Gastrocnemius medialis (tissue), 4 donors: ENCODE measurements around the gene PABPN1L. TPM values are rescaled to one million over a fixed set of nuclear protein-coding genes. Genes with fewer than 3 reads are reported as not detected.

Experiments used
- ATAC-seq, 2 donors: fragments of 150-250 bp; one replicate each; pipeline ENCODE4 v1.9.1; 2016
- DNase-seq, 2 donors: peaks; one replicate each; pipeline ENCODE4 v3.0.0-alpha.2; 2019
- H3K27ac ChIP-seq, 4 donors: fragments of 200-600 bp; sonication (generic); 1 replicate in 1 of 4; 2 replicates in 3 of 4; pipeline ENCODE4 v1.5.1; 2016 to 2018; ENCODE audit warnings: mild to moderate bottlenecking in 2 of 4, moderate library complexity in 1 of 4
- H3K27me3 ChIP-seq, 3 donors: fragments of 200-600 bp; sonication (generic) in 2 of 3; 1 replicate in 1 of 3; 2 replicates in 2 of 3; pipeline versions ENCODE4 v1.5.1 to v1.6.0; 2016 to 2019; ENCODE audit warnings: mild to moderate bottlenecking in 1 of 3, moderate library complexity in 1 of 3
- H3K36me3 ChIP-seq, 2 donors: fragments of 200-600 bp; sonication (generic) in 1 of 2; one replicate each; pipeline ENCODE4 v1.5.1; 2017 to 2018
- H3K4me1 ChIP-seq, 2 donors: fragments of 200-600 bp; sonication (generic) in 1 of 2; one replicate each; pipeline ENCODE4 v1.5.1; 2016 to 2017; ENCODE audit warnings: mild to moderate bottlenecking in 2 of 2
- H3K4me3 ChIP-seq, 4 donors: fragments of 200-600 bp; sonication (generic) in 3 of 4; 1 replicate in 1 of 4; 2 replicates in 3 of 4; pipeline ENCODE4 v1.5.1; 2016 to 2019; ENCODE audit warnings: mild to moderate bottlenecking in 2 of 4
- H3K9me3 ChIP-seq, 3 donors: fragments of 200-600 bp; sonication (generic) in 2 of 3; 1 replicate in 1 of 3; 2 replicates in 2 of 3; pipeline ENCODE4 v1.5.1; 2016 to 2019
- CTCF ChIP-seq, 5 experiments: fragments of 450-650 bp in 3 of 5; fragments of 200-600 bp in 2 of 5; sonication (generic) in 2 of 5; IDR thresholded peaks in 4 of 5; conservative IDR thresholded peaks in 1 of 5; 1 replicate in 4 of 5; 2 replicates in 1 of 5; pipeline ENCODE4 v1.5.1; 2016 to 2019; ENCODE audit warnings: antibody characterized with exemption in 5 of 5, mild to moderate bottlenecking in 3 of 5, moderate library complexity in 3 of 5
- POLR2A ChIP-seq, 2 donors: fragments of 450-650 bp; IDR thresholded peaks; one replicate each; pipeline ENCODE4 v1.6.1; 2017; ENCODE audit warnings: antibody characterized with exemption in 2 of 2, mild to moderate bottlenecking in 2 of 2, moderate library complexity in 2 of 2
- in situ Hi-C, 4 donors: fragments of 200-750 bp; cut with MboI; loops; one replicate each; pipeline versions ENCODE4 v1.15.0 to v1.8.0; 2017; ENCODE audit warnings: low sequenced_read_pairs in 4 of 4
- intact Hi-C: fragments of 100-400 bp; cut with DNase I; formaldehyde crosslinking; loops from one replicate; pipeline ENCODE4 v1.15.1; 2023; ENCODE audit warnings: low total_unique reads
- total RNA-seq, 4 donors: library from RNA; depleted of rRNA; stranded (reverse); fragments of >200 nt; gene quantifications; one replicate each; pipeline versions ENCODE4 v1.1.0 to v1.2.3, GENCODE V29; 2016

Gene PABPN1L
- total RNA-seq, 4 donors from 2014 or later = not detected

GRCh38 chr16:88883117-88883895 is 16.8 kb upstream of the PABPN1L start:
- intact Hi-C loops (no loop called here), in situ Hi-C loops (no loop called here)
- Histone ChIP-seq H3K27ac (peak overlapping the region; percentile 81 to 97 (median 90)), H3K36me3 (peaks cover 0 to 41% of the 10 kb centered on the region in 2 donors), H3K4me1 (peaks cover 55 to 62% of the 10 kb centered on the region in 2 donors), H3K4me3 (peak overlapping the region in 2 of 4 donors; percentile 22 to 43), H3K27me3 (no peaks in the 10 kb centered on the region), H3K9me3 (no peaks in the 10 kb centered on the region)
- DNase-seq (peak; percentile 62 to 73), ATAC-seq (peak; percentile 26 to 58)
- no peak for TF ChIP-seq CTCF (IDR thresholded peaks at IDR 0.05 in 4 of 5, conservative IDR thresholded peaks at IDR 0.05 in 1 of 5)
- TF ChIP-seq POLR2A (IDR thresholded peaks at IDR 0.05) = peak; percentile 41 to 55

- DNase-seq (no peak), ATAC-seq (no peak)
- no peak for TF ChIP-seq POLR2A (IDR thresholded peaks at IDR 0.05)
- TF ChIP-seq CTCF (IDR thresholded peaks at IDR 0.05 in 4 of 5, conservative IDR thresholded peaks at IDR 0.05 in 1 of 5) = no peak
- peak overlapping the region; percentile 81 to 97 (median 90) for H3K27ac ChIP-seq
- intact Hi-C loops = no loop called here
- no peak overlapping the region for H3K4me3 ChIP-seq
- H3K36me3 ChIP-seq = peaks cover 0 to 41% of the 10 kb centered on the region in 2 donors
- no peaks in the 10 kb centered on the region for H3K27me3 ChIP-seq
- in situ Hi-C loops = no loop called here
- peaks cover 48 to 54% of the 10 kb centered on the region in 2 donors for H3K4me1 ChIP-seq
- no peaks in the 10 kb centered on the region for H3K9me3 ChIP-seq
These were observed 16.0 kb upstream of the PABPN1L start for GRCh38 chr16:88882358-88883030.

- H3K36me3 ChIP-seq = peaks cover 0 to 41% of the 10 kb centered on the region in 2 donors
- in situ Hi-C loops = no loop called here
These were observed 15.4 kb upstream of the PABPN1L start for GRCh38 chr16:88881675-88882357.

More at GRCh38 chr16:88881675-88882357, 15.4 kb upstream of the PABPN1L start:
- no peak for ATAC-seq
- intact Hi-C loops = no loop called here
- H3K4me1 ChIP-seq = peaks cover 41 to 47% of the 10 kb centered on the region in 2 donors
- H3K27ac ChIP-seq = peak overlapping the region in 1 of 4 donors; percentile 97
- no peaks in the 10 kb centered on the region for H3K27me3 ChIP-seq
- TF ChIP-seq CTCF (IDR thresholded peaks at IDR 0.05 in 4 of 5, conservative IDR thresholded peaks at IDR 0.05 in 1 of 5) = no peak
- TF ChIP-seq POLR2A (IDR thresholded peaks at IDR 0.05) = no peak
- H3K4me3 ChIP-seq = no peak overlapping the region
- DNase-seq = no peak
- H3K9me3 ChIP-seq = no peaks in the 10 kb centered on the region
